ENCODE measurements around the gene LAMB4.

GRCh38 chr7:107981466-107981865 lies 148.7 kb downstream of the LAMB4 start:
- TF ChIP-seq, protein P1, sequence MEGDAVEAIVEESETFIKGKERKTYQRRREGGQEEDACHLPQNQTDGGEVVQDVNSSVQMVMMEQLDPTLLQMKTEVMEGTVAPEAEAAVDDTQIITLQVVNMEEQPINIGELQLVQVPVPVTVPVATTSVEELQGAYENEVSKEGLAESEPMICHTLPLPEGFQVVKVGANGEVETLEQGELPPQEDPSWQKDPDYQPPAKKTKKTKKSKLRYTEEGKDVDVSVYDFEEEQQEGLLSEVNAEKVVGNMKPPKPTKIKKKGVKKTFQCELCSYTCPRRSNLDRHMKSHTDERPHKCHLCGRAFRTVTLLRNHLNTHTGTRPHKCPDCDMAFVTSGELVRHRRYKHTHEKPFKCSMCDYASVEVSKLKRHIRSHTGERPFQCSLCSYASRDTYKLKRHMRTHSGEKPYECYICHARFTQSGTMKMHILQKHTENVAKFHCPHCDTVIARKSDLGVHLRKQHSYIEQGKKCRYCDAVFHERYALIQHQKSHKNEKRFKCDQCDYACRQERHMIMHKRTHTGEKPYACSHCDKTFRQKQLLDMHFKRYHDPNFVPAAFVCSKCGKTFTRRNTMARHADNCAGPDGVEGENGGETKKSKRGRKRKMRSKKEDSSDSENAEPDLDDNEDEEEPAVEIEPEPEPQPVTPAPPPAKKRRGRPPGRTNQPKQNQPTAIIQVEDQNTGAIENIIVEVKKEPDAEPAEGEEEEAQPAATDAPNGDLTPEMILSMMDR (conservative IDR thresholded peaks at IDR 0.05) = no peak
- no peak for TF ChIP-seq ZFX (IDR thresholded peaks at IDR 0.05)

Data from C4-2B (cell line).